ENCODE data around the gene FYB2.

The FYB2 gene

DNA sequence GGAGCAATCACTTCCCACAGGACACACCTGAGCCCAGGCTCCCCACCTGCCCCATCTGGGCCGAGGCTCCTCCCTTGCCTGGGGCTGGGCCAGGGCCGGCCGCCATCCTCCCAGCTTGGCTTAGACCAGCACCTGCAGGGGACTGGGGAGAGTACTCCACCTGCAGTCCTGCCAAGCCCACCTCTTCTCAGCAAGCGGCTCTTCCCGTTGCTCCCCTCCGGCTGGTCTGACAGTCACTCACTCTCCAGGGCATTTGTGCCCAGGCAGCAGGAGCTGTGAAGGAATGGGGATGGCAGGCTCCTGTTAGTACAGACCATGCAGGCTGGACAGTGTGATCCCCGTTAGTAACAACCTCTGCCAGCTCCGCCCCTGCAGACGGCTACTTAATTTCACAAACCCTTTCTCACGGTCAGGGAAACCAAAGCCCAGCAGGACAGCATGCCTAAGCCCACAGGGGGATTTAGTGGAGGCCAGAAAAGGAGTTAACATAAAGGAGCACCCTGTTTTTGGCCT is at the start of gene FYB2:
TSS of gene FYB2 (minus strand) at position 18 of the 513 bp plus-strand sequence. CDS start 114 bp downstream, outside the sequence.
- no peak for DNase-seq (ENCODE audit: low read depth in 2 of 2)

GRCh38 chr1:56868761-56869160 is 49.6 kb upstream of the FYB2 start:
- DNase-seq (ENCODE audit: low read depth in 2 of 2): no peak

DNA sequence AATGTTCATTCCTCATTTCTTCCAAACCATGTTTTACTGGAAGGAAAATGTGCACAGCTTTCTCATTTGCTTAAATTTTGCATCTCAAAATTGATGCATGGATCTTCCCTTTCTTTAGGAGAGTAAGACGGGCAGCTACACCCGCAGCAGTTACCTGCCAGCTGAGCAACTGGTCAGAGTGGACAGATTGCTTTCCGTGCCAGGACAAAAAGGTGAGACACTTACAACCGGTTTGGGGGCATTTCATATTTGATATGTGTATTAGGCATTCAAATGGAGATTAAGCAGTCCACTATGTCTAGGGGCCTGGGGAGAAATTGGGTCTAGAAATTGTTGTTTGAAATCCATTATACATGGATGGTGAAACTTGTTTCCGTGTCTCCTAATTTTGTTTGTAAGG is 48.3 kb upstream of the FYB2 start:
- DNase-seq (ENCODE audit: low read depth in 2 of 2): no peak

DNA sequence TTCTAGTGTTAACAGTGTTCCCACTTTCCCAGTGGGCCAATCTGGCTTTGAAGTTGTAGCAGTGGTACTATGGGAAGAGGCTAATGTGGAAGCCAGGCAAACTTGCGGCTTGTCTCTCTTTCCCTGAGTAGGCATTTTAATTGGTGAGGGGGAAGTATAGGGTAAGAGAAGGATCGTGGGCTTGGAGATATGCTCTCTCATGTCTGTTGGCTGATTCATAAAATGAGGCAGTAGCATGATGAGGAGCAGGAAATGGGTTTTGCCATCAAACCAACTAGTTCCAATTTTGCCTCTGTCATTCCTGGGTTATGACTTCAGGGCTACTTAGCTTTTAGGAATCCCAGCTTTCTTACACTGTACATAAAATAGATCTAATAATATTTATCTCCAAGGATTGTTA is 47.5 kb upstream of the FYB2 start:
- no peak for DNase-seq (ENCODE audit: low read depth in 2 of 2)

- DNase-seq (ENCODE audit: low read depth in 2 of 2): no peak
Observed at GRCh38 chr1:56864430-56864829, 45.2 kb upstream of the FYB2 start.

- no peak for DNase-seq (ENCODE audit: low read depth in 2 of 2)
Observed at GRCh38 chr1:56863265-56863992, 44.2 kb upstream of the FYB2 start.

- DNase-seq (ENCODE audit: low read depth in 2 of 2): no peak
Observed at GRCh38 chr1:56859287-56859686, 40.1 kb upstream of the FYB2 start.

DNA sequence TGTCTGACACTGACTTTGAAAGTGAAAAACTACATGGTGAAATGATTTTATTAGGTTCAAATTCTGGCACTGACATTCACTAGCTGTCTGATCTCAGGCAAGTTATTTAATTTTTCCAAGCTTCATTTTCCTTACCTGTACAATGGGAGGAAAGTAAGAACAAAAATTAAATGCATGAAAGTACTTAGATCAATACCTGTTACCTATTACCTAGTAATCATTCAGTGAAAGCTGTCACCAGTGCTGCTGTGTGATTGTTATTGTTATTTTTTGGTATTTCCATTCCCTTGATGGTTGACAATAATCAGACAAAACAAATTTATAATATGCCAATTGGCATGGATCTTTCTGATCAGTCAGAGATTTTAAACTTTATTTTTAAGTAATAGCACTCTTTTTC is 37.0 kb upstream of the FYB2 start:
- no peak for DNase-seq (ENCODE audit: low read depth in 2 of 2)

- DNase-seq (ENCODE audit: low read depth in 2 of 2): no peak
Observed at GRCh38 chr1:56855190-56855589, 36.0 kb upstream of the FYB2 start.

DNA sequence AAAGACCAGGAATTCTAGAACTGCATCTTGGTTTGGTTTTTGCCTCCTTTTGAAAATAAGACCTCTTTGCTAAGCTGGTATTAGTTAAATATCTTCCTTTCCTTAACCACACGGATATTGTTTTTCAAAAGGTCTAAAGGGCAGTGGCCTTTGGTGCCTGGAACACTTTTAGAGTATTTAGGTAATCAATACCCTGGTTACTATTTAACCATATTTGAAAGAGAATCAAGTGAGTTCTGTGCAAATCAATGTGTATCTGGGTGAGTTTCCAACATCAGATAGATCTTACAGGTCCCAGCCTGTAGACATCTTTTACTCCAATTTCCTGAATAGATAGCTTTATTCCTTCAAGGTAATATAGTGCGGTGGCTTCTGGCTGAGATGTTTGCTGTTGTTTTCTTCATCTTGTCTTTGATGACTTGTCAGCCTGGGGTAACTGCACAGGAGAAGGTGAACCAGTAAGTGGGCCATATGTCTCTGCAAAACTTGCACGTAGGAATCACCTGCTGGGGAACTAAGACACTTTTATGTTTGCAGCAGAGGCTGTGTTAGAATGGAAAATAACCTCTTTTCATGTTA is 35.4 kb upstream of the FYB2 start, which contains the start of gene C8A:
TSS of gene C8A (plus strand) at position 277 of the 579 bp plus-strand sequence. CDS start at position 382, 105 bp downstream.
- DNase-seq (ENCODE audit: low read depth in 2 of 2): no peak

GRCh38 chr1:56852476-56852875 is 33.3 kb upstream of the FYB2 start:
- no peak for DNase-seq (ENCODE audit: low read depth in 2 of 2)

DNA sequence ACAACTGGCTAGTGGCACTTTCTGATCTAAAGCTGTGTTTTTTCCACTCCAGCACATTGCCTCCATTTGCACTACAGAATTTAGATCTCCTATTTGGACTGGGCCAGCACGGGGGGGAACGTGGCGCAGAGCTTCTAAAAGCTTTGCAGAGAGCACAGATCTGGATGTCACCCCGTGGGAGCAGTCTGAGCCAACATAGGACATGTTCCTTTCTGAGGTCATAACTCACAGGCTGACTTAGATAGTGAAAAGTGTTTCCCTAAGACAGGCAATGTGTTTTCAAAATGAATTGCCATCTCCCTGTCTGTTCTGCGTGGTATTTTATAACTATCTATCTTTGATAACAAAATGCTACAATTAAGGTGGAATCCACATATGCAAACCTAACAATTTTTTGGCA is 31.7 kb upstream of the FYB2 start:
- no peak for DNase-seq (ENCODE audit: low read depth in 2 of 2)

DNA sequence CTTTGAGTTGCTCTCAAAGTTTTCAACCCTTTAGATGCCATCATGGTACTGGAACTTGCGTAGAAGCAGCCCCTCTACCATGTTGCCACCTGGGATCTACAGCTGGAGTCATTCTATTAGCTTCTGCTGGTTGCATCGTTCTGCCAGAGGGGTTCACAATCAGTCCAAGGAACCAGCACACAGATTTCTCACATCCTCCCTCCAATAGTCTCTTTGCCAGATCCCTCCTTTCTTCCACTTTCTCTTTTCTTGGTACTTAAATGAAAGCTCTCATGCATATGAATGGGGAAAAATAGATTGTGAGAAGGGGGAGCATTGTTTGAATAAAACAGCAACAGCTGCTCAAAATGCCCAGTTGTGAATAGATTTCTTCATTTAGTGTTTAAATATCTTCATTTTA is 31.2 kb upstream of the FYB2 start:
- no peak for DNase-seq (ENCODE audit: low read depth in 2 of 2)

GRCh38 chr1:56849750-56850149 is 30.5 kb upstream of the FYB2 start:
- no peak for DNase-seq (ENCODE audit: low read depth in 2 of 2)

DNA sequence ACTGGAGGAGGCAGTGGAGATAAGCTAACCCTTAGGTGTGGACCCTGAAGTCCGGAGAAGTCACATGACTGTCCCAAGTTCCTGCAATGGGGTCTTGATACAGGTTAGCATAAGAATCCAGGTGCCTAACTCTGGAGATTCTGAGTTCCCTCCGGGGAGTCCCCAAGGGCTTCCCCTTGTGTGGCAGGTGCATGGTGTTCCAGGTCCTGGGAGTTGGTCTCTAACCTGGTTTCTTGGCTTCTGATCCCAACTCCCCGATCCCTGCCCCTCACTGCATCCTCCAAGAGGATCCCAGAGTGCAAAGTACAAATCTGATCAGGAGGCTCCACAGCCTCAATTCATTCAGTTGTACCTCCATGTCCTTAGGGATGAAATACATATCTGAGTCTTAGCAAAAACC is 26.1 kb upstream of the FYB2 start:
- no peak for DNase-seq (ENCODE audit: low read depth in 2 of 2)

DNA sequence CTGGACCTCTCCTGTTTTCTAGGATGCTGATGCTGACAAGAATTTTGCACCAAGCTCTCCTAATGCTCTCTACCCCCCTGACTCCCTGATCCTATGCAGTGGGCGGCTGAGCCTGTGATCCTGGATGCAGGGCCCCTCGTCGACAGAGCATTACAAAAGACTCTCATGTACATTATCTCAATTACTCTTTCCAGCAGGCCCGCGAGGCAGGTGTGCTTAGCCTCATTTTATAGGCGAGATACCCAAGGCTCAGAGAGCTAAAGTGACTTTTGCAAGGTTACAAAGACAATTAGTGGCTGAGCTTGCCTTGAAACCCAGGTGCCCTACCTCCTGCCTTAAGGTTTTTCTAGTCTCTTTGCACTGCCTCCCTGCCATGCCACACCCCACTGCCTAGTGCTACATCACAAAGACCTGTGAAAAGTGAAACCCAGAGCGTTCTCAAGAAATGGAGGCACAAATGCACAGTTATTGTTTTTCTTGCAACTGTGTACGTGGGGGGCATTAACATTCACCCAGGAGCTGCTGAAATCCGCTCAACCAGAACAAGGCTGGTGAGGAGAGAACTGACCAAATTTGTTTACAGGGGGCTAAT is 25.4 kb upstream of the FYB2 start:
- no peak for DNase-seq (ENCODE audit: low read depth in 2 of 2)

DNA sequence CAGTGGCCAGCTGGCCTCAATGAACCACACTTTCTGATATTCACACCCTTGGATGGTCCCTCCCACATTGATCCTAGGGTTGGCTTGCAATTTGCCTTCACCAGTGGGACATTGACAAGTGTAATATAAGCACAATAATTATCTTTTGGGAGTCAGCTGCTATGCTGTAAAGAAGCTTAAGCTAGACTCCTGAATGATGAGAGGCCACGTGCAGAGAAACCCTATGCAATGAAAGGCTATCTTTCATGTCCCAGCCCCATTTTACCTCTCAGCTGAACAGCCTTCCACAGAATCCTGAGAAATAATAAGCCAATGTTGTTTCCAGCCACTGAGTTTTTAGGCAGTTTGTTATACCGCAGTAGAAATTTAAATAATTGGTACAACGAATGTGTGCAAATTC is 24.3 kb upstream of the FYB2 start:
- DNase-seq (ENCODE audit: low read depth in 2 of 2): no peak

DNA sequence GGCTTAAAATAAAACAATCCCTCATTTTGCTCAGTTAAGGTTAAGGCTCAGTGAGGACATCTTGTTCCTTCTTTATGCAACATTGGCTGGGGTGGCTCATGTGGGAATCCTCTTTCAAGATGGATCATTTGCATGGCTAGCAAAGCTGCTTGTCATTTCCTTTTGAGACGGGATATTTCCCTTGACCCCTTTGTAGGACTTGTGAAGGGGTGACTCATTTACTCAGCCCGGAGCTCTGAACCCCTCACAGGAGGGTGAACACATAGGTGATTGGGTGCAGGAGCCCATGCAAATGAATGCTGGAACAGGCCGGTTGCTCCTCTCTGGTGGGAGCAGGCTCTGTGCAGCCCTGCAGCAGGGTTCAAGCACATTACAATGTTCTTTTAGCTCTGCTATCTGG is 19.6 kb upstream of the FYB2 start:
- no peak for DNase-seq (ENCODE audit: low read depth in 2 of 2)

GRCh38 chr1:56837244-56837939 is 18.2 kb upstream of the FYB2 start:
- DNase-seq (ENCODE audit: low read depth in 2 of 2): no peak

DNA sequence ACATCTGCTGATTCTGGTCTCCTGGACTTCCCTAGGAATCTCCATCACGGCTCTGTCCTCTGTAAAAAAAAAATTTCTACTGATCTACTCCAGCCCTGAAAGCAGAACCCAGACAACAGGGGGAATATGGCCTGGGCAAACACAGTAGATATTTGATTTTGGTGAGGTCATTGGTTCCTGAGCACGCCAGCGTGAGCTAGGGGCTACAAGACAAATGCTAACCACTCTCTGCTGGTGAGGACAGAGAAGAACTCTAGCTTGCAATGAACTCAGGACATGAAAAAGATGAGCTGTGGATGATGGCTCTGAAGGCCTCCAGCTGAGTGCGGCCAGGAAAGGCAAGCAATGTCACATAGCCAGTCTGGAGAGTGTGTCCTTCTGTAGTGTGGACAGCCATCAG is 17.2 kb upstream of the FYB2 start:
- DNase-seq (ENCODE audit: low read depth in 2 of 2): no peak

DNA sequence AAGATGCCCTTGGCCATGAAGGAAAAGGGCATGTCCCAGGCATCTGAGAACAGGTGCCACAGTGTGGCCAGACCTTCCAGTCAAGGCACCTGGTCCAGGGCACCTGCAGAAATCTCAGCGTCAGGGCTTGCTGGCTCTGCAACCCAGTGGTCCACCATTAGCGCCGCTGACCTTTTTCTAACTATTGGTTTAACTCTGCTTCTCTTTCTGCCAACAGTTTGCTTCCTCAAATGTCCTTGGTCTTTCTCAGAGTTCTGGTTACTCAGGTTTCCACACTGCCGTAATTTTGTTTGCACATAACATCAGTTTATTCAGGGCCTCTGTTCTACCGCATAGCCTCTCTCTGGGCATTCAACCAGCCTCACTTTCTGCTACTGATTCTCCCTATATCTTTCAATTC is 16.5 kb upstream of the FYB2 start:
- DNase-seq (ENCODE audit: low read depth in 2 of 2): no peak

- DNase-seq (ENCODE audit: low read depth in 2 of 2): no peak
Observed at GRCh38 chr1:56834137-56834900, 15.1 kb upstream of the FYB2 start.

Data from stimulated activated CD8-positive, alpha-beta memory T cell treated with anti-CD3 and anti-CD28 coated beads, Interleukin-2, amount 100 ng/mL, for 1 hour (primary cell).